SK-N-MC (cell line): ENCODE measurements around the gene STYXL1.
A peak's percentile ranks its signal among the peaks of the same experiment; 100 is the strongest.
"Not testable (repeated sequence)": the region's sequence is repeated elsewhere in the genome, so short reads cannot be mapped to it uniquely, and the experiment has no call there.

Source experiments
- DNase-seq: peaks from one replicate; pipeline ENCODE4 v3.0.0-alpha.2; 2011; ENCODE audit warnings: low read depth, low spot score
- H3K27ac ChIP-seq: fragments of 200-600 bp; sonication (generic); 2 replicates; pipeline ENCODE4 v1.5.1; 2016; ENCODE audit warnings: mixed run types
- H3K36me3 ChIP-seq: fragments of 200-600 bp; sonication (generic); 2 replicates; pipeline ENCODE4 v1.6.1; 2017; ENCODE audit warnings: antibody characterized with exemption, low read length, mixed read lengths; ENCODE audit not compliant: insufficient read depth
- H3K4me3 ChIP-seq: fragments of 200-600 bp; sonication (generic); 2 replicates; pipeline ENCODE4 v1.5.1; 2016
- H3K9ac ChIP-seq: fragments of 200-600 bp; sonication (generic); 2 replicates; pipeline ENCODE4 v1.8.0; 2017; ENCODE audit warnings: mixed run types, mixed read lengths; ENCODE audit not compliant: insufficient read length
- H3K9me3 ChIP-seq: fragments of 200-600 bp; sonication (generic); 2 replicates; pipeline ENCODE4 v1.6.1; 2017; ENCODE audit warnings: low read depth, mild to moderate bottlenecking, antibody characterized with exemption, low read length, moderate library complexity, mixed read lengths
- EZH2 ChIP-seq: fragments of 200-600 bp; sonication (generic); IDR thresholded peaks from one replicate; pipeline ENCODE4 v1.6.1; 2017; ENCODE audit warnings: antibody characterized with exemption
- FOXP2 ChIP-seq: optimal IDR thresholded peaks from 2 replicates; pipeline ENCODE3; 2011; ENCODE audit warnings: mild to moderate bottlenecking, moderate library complexity; ENCODE audit not compliant: insufficient read depth; ENCODE audit errors: extremely low read length, control extremely low read depth
- POLR2AphosphoS5 ChIP-seq: IDR thresholded peaks from 2 replicates; pipeline ENCODE4 v1.6.1; 2012; ENCODE audit warnings: mild to moderate bottlenecking, low read depth, low read length, borderline replicate concordance

The STYXL1 gene

GRCh38 chr7:76049295-76049694 is 1.5 kb upstream of the STYXL1 start:
- H3K9me3 ChIP-seq, result no peaks in the 10 kb centered on the region
- no peak overlapping the region for H3K27ac ChIP-seq
- H3K36me3 ChIP-seq, result peaks cover 44% of the 10 kb centered on the region
- peak overlapping the region; percentile 78 for H3K4me3 ChIP-seq
- peak overlapping the region; percentile 97 for H3K9ac ChIP-seq
- DNase-seq, result no peak
- TF ChIP-seq POLR2AphosphoS5 (no peak), FOXP2 (no peak), EZH2 (no peak)

- peak overlapping the region; percentile 78 for H3K4me3 ChIP-seq
- no peak overlapping the region for H3K27ac ChIP-seq
- DNase-seq, result no peak
- H3K9ac ChIP-seq, result peak overlapping the region; percentile 97
- TF ChIP-seq FOXP2 (no peak), POLR2AphosphoS5 (no peak), EZH2 (no peak)
- H3K36me3 ChIP-seq, result peaks cover 37% of the 10 kb centered on the region
- H3K9me3 ChIP-seq, result no peaks in the 10 kb centered on the region
Measured at GRCh38 chr7:76048668-76048988, 828 bp upstream of the STYXL1 start.

- Histone ChIP-seq H3K9ac (peak overlapping the region; percentile 97), H3K9me3 (no peaks in the 10 kb centered on the region)
- no peak for DNase-seq
Measured at GRCh38 chr7:76047305-76047810, 442 bp downstream of the STYXL1 start.

GRCh38 chr7:76044375-76044865 is 3.4 kb downstream of the STYXL1 start:
- DNase-seq, result no peak
- no peaks in the 10 kb centered on the region for H3K9me3 ChIP-seq
- no peak overlapping the region for H3K9ac ChIP-seq
- no peak overlapping the region for H3K4me3 ChIP-seq
- TF ChIP-seq POLR2AphosphoS5 (no peak), EZH2 (no peak), FOXP2 (no peak)
- no peak overlapping the region for H3K27ac ChIP-seq
- peaks cover 6% of the 10 kb centered on the region for H3K36me3 ChIP-seq

More at GRCh38 chr7:76047305-76047810, 442 bp downstream of the STYXL1 start:
- Histone ChIP-seq H3K4me3 (peak overlapping the region; percentile 78), H3K36me3 (peaks cover 29% of the 10 kb centered on the region), H3K27ac (no peak overlapping the region)
- TF ChIP-seq EZH2, result no peak
- no peak for TF ChIP-seq POLR2AphosphoS5
- no peak for TF ChIP-seq FOXP2

GRCh38 chr7:76040126-76040525 is 7.7 kb downstream of the STYXL1 start:
- no peaks in the 10 kb centered on the region for H3K36me3 ChIP-seq
- H3K4me3 ChIP-seq, result no peak overlapping the region
- no peaks in the 10 kb centered on the region for H3K9me3 ChIP-seq
- no peak overlapping the region for H3K27ac ChIP-seq
- DNase-seq, result no peak
- H3K9ac ChIP-seq, result no peak overlapping the region
- TF ChIP-seq POLR2AphosphoS5 (no peak), FOXP2 (no peak), EZH2 (no peak)

GRCh38 chr7:76037310-76037709 is 10.5 kb downstream of the STYXL1 start:
- no peak for DNase-seq
- Histone ChIP-seq H3K9me3 (no peaks in the 10 kb centered on the region), H3K36me3 (no peaks in the 10 kb centered on the region), H3K9ac (no peak overlapping the region), H3K27ac (no peak overlapping the region), H3K4me3 (no peak overlapping the region)
- no peak for TF ChIP-seq EZH2
- TF ChIP-seq POLR2AphosphoS5, result no peak
- no peak for TF ChIP-seq FOXP2

- H3K4me3 ChIP-seq, result no peak overlapping the region
- no peak for DNase-seq
- H3K27ac ChIP-seq, result no peak overlapping the region
- no peaks in the 10 kb centered on the region for H3K9me3 ChIP-seq
- no peaks in the 10 kb centered on the region for H3K36me3 ChIP-seq
- no peak overlapping the region for H3K9ac ChIP-seq
- TF ChIP-seq POLR2AphosphoS5 (no peak), EZH2 (no peak), FOXP2 (no peak)
Measured at GRCh38 chr7:76031964-76032363, 15.8 kb downstream of the STYXL1 start.

- not testable (repeated sequence) for DNase-seq, H3K9ac ChIP-seq, H3K36me3 ChIP-seq, H3K4me3 ChIP-seq, H3K9me3 ChIP-seq, H3K27ac ChIP-seq
Measured at GRCh38 chr7:76029682-76030081, 18.1 kb downstream of the STYXL1 start.

- DNase-seq, result no peak
- Histone ChIP-seq H3K36me3 (no peaks in the 10 kb centered on the region), H3K9ac (no peak overlapping the region), H3K4me3 (no peak overlapping the region), H3K27ac (no peak overlapping the region), H3K9me3 (no peaks in the 10 kb centered on the region)
- no peak for TF ChIP-seq EZH2
- TF ChIP-seq POLR2AphosphoS5, result no peak
- no peak for TF ChIP-seq FOXP2
Measured at GRCh38 chr7:76023002-76023401, 24.8 kb downstream of the STYXL1 start.
